Measurements from ENCODE around the gene MRPL17.

MRPL17 gene

GRCh38 chr11:6682936-6683861, at the start of gene MRPL17:
Gene MRPL17 (minus strand): TSS chr11:6683340. CDS start chr11:6683296, 44 bp downstream.
- Mint-ChIP-seq H3K4me1 (peaks cover 21% of the 10 kb centered on the region), H3K4me3 (peak within 1 kb of the TSS; percentile 98 to 100 (median 99))
- TF ChIP-seq CTCF (IDR thresholded peaks at IDR 0.05; ENCODE audit: unreplicated experiment in 3 of 3) = peak; percentile 89 to 96 (median 93)

DNA sequence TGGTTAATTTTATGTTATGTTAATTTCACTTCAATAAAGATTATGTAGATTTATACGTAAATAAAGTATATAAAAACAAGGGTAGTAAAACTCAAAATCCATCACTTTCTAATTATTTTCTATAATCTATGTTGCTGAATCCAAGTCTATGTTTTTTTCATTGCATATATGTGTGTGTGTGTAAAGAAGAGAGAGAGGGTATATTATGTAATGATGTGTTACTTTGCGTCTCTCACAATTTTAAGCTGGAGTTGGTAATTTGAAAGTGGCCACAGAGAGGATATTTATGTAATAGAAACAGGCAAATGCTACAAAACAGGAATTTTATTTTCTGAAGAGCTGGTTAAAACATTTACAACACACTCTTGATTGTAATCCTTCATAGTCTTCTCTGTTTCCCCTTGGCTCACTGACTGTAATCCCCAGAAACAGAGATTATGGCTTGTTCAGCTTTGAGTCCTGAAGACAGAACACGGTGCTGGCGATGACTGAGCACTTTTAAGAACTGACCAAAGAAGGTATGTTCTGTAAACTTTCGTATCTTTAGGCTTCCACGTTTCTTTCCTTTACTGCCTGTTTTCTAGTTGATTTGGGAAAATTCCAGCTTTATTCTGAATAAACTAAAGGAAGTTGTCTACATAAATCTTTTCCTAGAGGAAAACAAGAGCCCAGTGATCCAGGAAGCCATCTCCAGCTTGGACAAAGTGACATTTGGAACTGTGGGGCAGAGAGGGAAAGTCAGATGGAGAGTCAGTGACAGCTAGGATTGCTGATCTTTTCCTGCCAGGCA, 45.0 kb upstream of the MRPL17 start:
- H3K36me3 Mint-ChIP-seq (ENCODE audit: low read depth) = no peaks in the 10 kb centered on the region
- no peak overlapping the region for H3K4me3 Mint-ChIP-seq
- no peak for TF ChIP-seq CTCF (IDR thresholded peaks at IDR 0.05; ENCODE audit: unreplicated experiment in 3 of 3)
- peaks cover 3% of the 10 kb centered on the region for H3K9me3 Mint-ChIP-seq
- no peaks in the 10 kb centered on the region for H3K4me1 Mint-ChIP-seq
- no peaks in the 10 kb centered on the region for H3K27me3 Mint-ChIP-seq (ENCODE audit: low read depth)
- no peak overlapping the region for H3K27ac Mint-ChIP-seq

More at GRCh38 chr11:6682936-6683861, at the start of gene MRPL17:
- peaks cover 5% of the 10 kb centered on the region for H3K27me3 Mint-ChIP-seq (ENCODE audit: low read depth)
- H3K36me3 Mint-ChIP-seq (ENCODE audit: low read depth) = peaks cover 19% of the 10 kb centered on the region
- peak within 1 kb of the TSS; percentile 93 to 98 (median 95) for H3K27ac Mint-ChIP-seq
- H3K9me3 Mint-ChIP-seq = no peaks in the 10 kb centered on the region

GRCh38 chr11:6725386-6725896, 42.3 kb upstream of the MRPL17 start:
- no peaks in the 10 kb centered on the region for H3K36me3 Mint-ChIP-seq (ENCODE audit: low read depth)
- H3K9me3 Mint-ChIP-seq = peaks cover 7% of the 10 kb centered on the region
- H3K4me1 Mint-ChIP-seq = no peaks in the 10 kb centered on the region
- no peak overlapping the region for H3K27ac Mint-ChIP-seq
- no peak overlapping the region for H3K4me3 Mint-ChIP-seq
- no peak for TF ChIP-seq CTCF (IDR thresholded peaks at IDR 0.05; ENCODE audit: unreplicated experiment in 3 of 3)
- no peaks in the 10 kb centered on the region for H3K27me3 Mint-ChIP-seq (ENCODE audit: low read depth)

GRCh38 chr11:6724013-6724412, 40.9 kb upstream of the MRPL17 start:
- Mint-ChIP-seq H3K4me1 (peaks cover 8% of the 10 kb centered on the region), H3K4me3 (no peak overlapping the region), H3K27me3 (ENCODE audit: low read depth) (no peaks in the 10 kb centered on the region), H3K36me3 (ENCODE audit: low read depth) (no peaks in the 10 kb centered on the region), H3K9me3 (peaks cover 7% of the 10 kb centered on the region), H3K27ac (no peak overlapping the region)
- no peak for TF ChIP-seq CTCF (IDR thresholded peaks at IDR 0.05; ENCODE audit: unreplicated experiment in 3 of 3)

GRCh38 chr11:6721343-6721742, 38.2 kb upstream of the MRPL17 start:
- no peak for TF ChIP-seq CTCF (IDR thresholded peaks at IDR 0.05; ENCODE audit: unreplicated experiment in 3 of 3)
- Mint-ChIP-seq H3K4me1 (peaks cover 8% of the 10 kb centered on the region), H3K36me3 (ENCODE audit: low read depth) (no peaks in the 10 kb centered on the region), H3K9me3 (peaks cover 6% of the 10 kb centered on the region), H3K27me3 (ENCODE audit: low read depth) (no peaks in the 10 kb centered on the region), H3K27ac (no peak overlapping the region), H3K4me3 (no peak overlapping the region)
